HG02678 (cell line): ENCODE measurements around the gene SOX2.
"Not testable (repeated sequence)": the region's sequence is repeated elsewhere in the genome, so short reads cannot be mapped to it uniquely, and the experiment has no call there.

Source experiments
- ATAC-seq: cut with Tn5 transposase; IDR thresholded peaks from one replicate; pipeline ENCODE4 v1.9.1; 2021; ENCODE audit warnings: mild to moderate bottlenecking, moderate library complexity; ENCODE audit not compliant: unreplicated experiment

Gene SOX2

DNA sequence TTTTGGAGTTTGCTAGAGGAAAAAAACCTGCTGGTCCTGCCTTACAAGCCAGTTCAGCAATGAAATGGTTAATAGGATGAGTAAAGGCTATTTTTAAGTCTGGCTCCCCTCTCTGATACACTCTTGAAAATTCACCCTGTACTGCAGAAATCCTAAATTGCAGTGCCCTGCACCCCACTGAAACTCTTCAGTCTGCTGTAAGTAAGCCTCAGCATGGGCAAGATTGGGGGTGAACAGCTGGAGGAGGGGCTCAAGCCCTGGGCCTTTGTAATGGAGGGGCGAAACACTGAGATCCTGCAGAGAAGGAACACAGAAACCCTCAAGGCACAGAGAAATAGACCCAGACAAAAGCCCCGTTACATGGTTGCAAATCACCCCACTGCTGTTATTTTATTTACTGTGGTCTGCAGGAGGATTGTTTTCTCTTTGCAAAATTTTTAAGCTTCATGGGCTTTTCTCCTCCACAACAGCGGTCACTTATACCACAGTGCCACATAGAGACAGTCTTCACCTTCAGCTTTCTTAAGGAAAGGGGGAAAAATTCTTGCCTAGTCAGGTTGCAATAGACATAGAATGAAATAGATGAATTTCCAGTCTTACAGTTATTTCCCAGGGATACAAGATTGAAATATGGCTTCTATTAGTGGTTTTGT lies 45.0 kb downstream of the SOX2 start:
- ATAC-seq, result no peak

DNA sequence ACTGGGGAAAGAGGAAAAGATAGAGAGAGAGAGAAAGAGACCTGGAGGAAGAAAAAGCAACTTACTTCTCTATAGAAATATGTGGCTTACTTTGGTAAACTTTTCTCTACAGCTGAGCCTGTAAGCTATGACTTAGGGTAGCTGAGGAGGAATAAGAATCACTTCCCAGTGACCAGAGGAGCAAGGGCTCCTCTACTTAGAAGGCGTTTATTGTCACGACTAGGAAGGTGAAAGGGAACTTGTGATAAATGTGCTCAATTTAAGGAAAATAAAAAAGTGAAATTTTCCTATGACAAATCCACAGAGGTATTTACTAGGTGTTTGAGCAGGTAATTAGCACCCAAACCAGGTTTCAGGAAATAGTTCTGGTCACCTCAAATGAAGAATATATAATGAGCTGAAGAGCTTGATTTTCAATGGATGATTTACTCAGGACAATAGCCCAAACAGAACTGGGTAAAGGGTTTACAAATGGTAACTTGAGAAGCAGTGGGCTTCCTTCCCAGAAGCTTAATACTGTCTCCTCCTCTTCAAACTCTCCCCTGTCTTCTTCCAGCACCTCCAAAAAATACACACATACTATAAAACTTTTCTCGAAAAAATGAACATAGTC lies 46.1 kb downstream of the SOX2 start:
- no peak for ATAC-seq

DNA sequence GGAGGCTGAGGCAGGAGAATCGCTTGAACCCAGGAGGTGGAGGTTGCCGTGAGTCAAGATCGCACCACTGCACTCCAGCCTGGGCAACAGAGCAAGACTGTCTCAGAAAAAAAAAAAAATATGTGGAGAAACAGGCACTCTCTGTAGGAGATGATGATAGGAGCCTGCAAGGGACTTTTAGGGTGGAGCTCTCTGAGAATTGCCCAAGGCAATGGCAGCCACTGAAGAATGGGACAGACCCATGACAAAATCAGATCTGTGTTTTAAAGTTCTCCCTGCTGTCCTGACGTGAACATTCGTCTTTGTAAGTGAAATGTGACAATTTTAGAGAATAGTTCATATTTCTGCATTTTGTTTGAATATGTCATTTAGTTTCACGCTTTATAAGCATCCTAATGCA lies 50.2 kb downstream of the SOX2 start:
- no peak for ATAC-seq

DNA sequence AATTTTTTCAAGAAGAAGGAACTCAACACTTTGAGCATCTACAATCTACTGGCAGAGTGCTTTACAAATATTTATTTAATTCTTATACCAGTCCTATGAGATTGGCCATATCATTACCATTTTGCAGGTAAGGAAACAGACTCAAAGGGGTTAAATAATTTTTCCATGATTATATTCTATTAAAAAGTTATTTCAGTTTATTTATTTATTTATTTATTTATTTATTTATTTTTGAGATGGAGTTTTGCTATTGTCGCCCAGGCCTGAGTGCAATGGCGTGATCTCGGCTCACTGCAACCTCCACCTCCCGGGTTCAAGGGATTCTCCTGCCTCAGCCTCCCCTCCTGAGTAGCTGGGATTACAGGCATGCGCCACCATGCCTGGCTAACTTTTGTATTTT lies 52.3 kb downstream of the SOX2 start:
- not testable (repeated sequence) for ATAC-seq
